IMR-90 (cell line): ENCODE data around the gene CKMT1B. TPM values are rescaled to one million over a fixed set of nuclear protein-coding genes. Genes with fewer than 3 reads are reported as not detected.
"Not testable (repeated sequence)": the region's sequence is repeated elsewhere in the genome, so short reads cannot be mapped to it uniquely, and the experiment has no call there.

Experiments
- ATAC-seq: fragments of 200-7000 bp; cut with Tn5 transposase; 2 replicates; pipeline ENCODE4 v1.9.1; 2020; ENCODE audit warnings: low read depth, mild to moderate bottlenecking, moderate library complexity
- BruUV-seq: library from RNA; stranded (reverse); fragments of 400-500 nt; replicated peaks from 2 replicates; lab custom pipeline; 2021; lab: Mats Ljungman, UMichigan
- CTCF ChIA-PET: fragments of 300-600 bp; formaldehyde crosslinking; extraction: SDS; loops from one replicate; lab custom pipeline; 2021; ENCODE audit warnings: antibody characterized with exemption; lab: Yijun Ruan, JAX
- POLR2A ChIA-PET: fragments of 300-600 bp; sonication (Branson Sonifier 250); formaldehyde crosslinking; loops from one replicate; lab custom pipeline; 2022; ENCODE audit warnings: antibody characterized with exemption; ENCODE audit not compliant: unreplicated experiment; lab: Charles Lee
- DNase-seq: peaks from one replicate; pipeline ENCODE4 v3.0.0; 2013
- H2AFZ ChIP-seq: replicated peaks from 2 replicates; pipeline ENCODE3; 2013; ENCODE audit warnings: low read length, mild to moderate bottlenecking; ENCODE audit not compliant: poor library complexity
- H2AK5ac ChIP-seq: 2 replicates; pipeline ENCODE4 v1.6.1; 2013; ENCODE audit warnings: low read depth, low read length, inconsistent platforms
- H2AK9ac ChIP-seq: replicated peaks from 2 replicates; pipeline ENCODE3; 2013; ENCODE audit warnings: mild to moderate bottlenecking, low read depth, low read length, moderate library complexity; ENCODE audit not compliant: poor library complexity
- H2BK120ac ChIP-seq: 2 replicates; pipeline ENCODE4 v1.6.1; 2013; ENCODE audit warnings: low read depth, low read length, inconsistent platforms
- H2BK15ac ChIP-seq: 3 replicates; pipeline ENCODE4 v1.6.1; 2013; ENCODE audit warnings: low read depth, low read length, inconsistent platforms
- H2BK20ac ChIP-seq: 2 replicates; pipeline ENCODE4 v1.6.1; 2013; ENCODE audit warnings: low read depth, mild to moderate bottlenecking, inconsistent platforms, low read length, moderate library complexity
- H2BK5ac ChIP-seq: 2 replicates; pipeline ENCODE4 v1.6.1; 2013; ENCODE audit warnings: mild to moderate bottlenecking, low read depth, low read length, inconsistent platforms; ENCODE audit not compliant: poor library complexity, severe bottlenecking
- H3K14ac ChIP-seq: replicated peaks from 2 replicates; pipeline ENCODE4 v1.6.1; 2013; ENCODE audit warnings: low read depth, low read length, inconsistent platforms
- H3K18ac ChIP-seq: 2 replicates; pipeline ENCODE4 v1.6.1; 2013; ENCODE audit warnings: low read depth, low read length, control low read depth
- H3K23ac ChIP-seq: 2 replicates; pipeline ENCODE4 v1.6.1; 2013; ENCODE audit warnings: low read depth, low read length, inconsistent platforms
- H3K27ac ChIP-seq: 2 replicates; pipeline ENCODE4 v1.5.1; 2013; ENCODE audit warnings: mild to moderate bottlenecking, control low read depth, low read length; ENCODE audit not compliant: insufficient read depth
- H3K27me3 ChIP-seq: 2 replicates; pipeline ENCODE4 v1.6.1; 2013; ENCODE audit warnings: low read length; ENCODE audit not compliant: control insufficient read depth, insufficient read depth
- H3K36me3 ChIP-seq: 2 replicates; pipeline ENCODE4 v1.6.1; 2013; ENCODE audit warnings: low read length, mixed read lengths; ENCODE audit not compliant: control insufficient read depth, insufficient read depth
- H3K4ac ChIP-seq: 2 replicates; pipeline ENCODE4 v1.6.1; 2013; ENCODE audit warnings: low read depth, low read length, inconsistent platforms
- H3K4me1 ChIP-seq: 2 replicates; pipeline ENCODE4 v1.6.1; 2013; ENCODE audit warnings: low read length, mixed read lengths; ENCODE audit not compliant: control insufficient read depth, insufficient read depth
- H3K4me2 ChIP-seq: 2 replicates; pipeline ENCODE4 v1.6.1; 2013; ENCODE audit warnings: low read depth, mild to moderate bottlenecking, control low read depth, low read length, moderate library complexity
- H3K4me3 ChIP-seq: 2 replicates; pipeline ENCODE4 v1.5.1; 2013; ENCODE audit warnings: low read depth, mild to moderate bottlenecking, control low read depth, low read length, moderate library complexity; ENCODE audit not compliant: insufficient read depth
- H3K56ac ChIP-seq: 2 replicates; pipeline ENCODE4 v1.6.1; 2013; ENCODE audit warnings: low read length, inconsistent platforms; ENCODE audit not compliant: insufficient read depth; ENCODE audit errors: extremely low read depth
- H3K79me1 ChIP-seq, 2 experiments: 2 replicates each; pipeline ENCODE4 v1.6.1; 2013; ENCODE audit warnings: low read length in 2 of 2, inconsistent platforms in 1 of 2, low read depth in 1 of 2
- H3K9ac ChIP-seq: 2 replicates; pipeline ENCODE4 v1.6.1; 2013; ENCODE audit warnings: low read depth, low read length, control low read depth
- H3K9me1 ChIP-seq: 2 replicates; pipeline ENCODE4 v1.6.1; 2013; ENCODE audit warnings: low read length, inconsistent platforms; ENCODE audit not compliant: insufficient read depth
- H3K9me3 ChIP-seq: 2 replicates; pipeline ENCODE4 v1.6.1; 2013; ENCODE audit warnings: low read length; ENCODE audit not compliant: control insufficient read depth, insufficient read depth
- H4K20me1 ChIP-seq: 2 replicates; pipeline ENCODE4 v1.6.1; 2013; ENCODE audit warnings: low read length, inconsistent platforms; ENCODE audit not compliant: insufficient read depth
- H4K5ac ChIP-seq: 2 replicates; pipeline ENCODE4 v1.6.1; 2013; ENCODE audit warnings: mild to moderate bottlenecking, low read depth, low read length, control low read depth
- H4K8ac ChIP-seq, 2 experiments: 2 replicates each; pipeline ENCODE4 v1.6.1; 2013; ENCODE audit warnings: low read depth in 2 of 2, low read length in 2 of 2, control low read depth in 1 of 2, inconsistent platforms in 1 of 2
- H4K91ac ChIP-seq: 2 replicates; pipeline ENCODE4 v1.6.1; 2013; ENCODE audit warnings: low read depth, low read length, inconsistent platforms; ENCODE audit not compliant: insufficient read depth
- WGBS, 2 experiments: methylation state at CpG; one replicate each; pipeline versions ENCODE4 v1.1.5 to v1.1.7; 2013; ENCODE audit warnings: missing lambda C conversion rate in 2 of 2; ENCODE audit not compliant: insufficient read length in 1 of 2; ENCODE audit errors: extremely low coverage in 2 of 2; 5-methylcytosine and 5-hydroxymethylcytosine counted together
- dilution Hi-C: fragments of 300-500 bp; cut with HindIII; formaldehyde crosslinking; loops from one replicate; pipeline ENCODE4 v1.14.3; 2018; ENCODE audit warnings: low sequenced_read_pairs; ENCODE audit not compliant: unreplicated experiment
- in situ Hi-C: fragments of 300-500 bp; cut with MboI; formaldehyde crosslinking; loops from 3 replicates; pipeline ENCODE4 v1.14.3; 2019; ENCODE audit warnings: low sequenced_read_pairs, inconsistent platforms, mixed read lengths
- intact Hi-C: fragments of 100-400 bp; cut with micrococcal nuclease; formaldehyde crosslinking; loops from 2 replicates; pipeline ENCODE4 v1.10.0; 2022
- polyA plus RNA-seq, 3 experiments: library from polyadenylated mRNA; depleted of rRNA; stranded (reverse); fragments of >200 nt; gene quantifications; 2 replicates each; pipeline ENCODE4 v1.2.3, GENCODE V29; 2012; ENCODE audit warnings: low replicate concordance in 1 of 3
- total RNA-seq: library from RNA; depleted of rRNA; stranded (reverse); fragments of >200 nt; gene quantifications from 2 replicates; pipeline ENCODE4 v1.2.3, GENCODE V29; 2012

CKMT1B gene
- total and polyA plus RNA-seq, 2 of the 4 experiments (the other 2 are of a cell fraction) = not detected

DNA sequence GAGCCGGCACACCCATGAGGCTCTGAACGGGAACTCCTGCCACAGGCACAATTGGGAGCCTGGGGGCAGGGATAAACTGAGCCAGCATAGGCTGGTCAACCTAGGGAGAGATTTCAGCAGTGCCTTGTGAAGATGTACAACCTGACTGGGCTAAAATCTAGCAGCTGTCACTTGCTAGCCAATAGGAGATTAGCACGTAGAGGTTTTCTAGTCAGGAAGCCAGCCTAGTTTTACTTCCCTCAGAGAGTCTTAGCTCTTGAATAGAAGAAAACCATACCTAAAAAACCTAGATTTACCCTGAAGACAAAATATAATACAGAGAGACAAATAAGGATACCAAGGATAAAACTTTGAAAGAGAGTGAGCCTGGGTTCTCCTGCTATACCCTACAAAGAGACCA, 31.1 kb upstream of the CKMT1B start:
- H2BK5ac ChIP-seq, H3K9me1 ChIP-seq, intact Hi-C loops, POLR2A ChIA-PET, H4K8ac ChIP-seq, H4K91ac ChIP-seq, H4K20me1 ChIP-seq, H3K27me3 ChIP-seq, H3K27ac ChIP-seq, H3K56ac ChIP-seq, H3K18ac ChIP-seq, BruUV-seq, H3K9ac ChIP-seq, H2AK5ac ChIP-seq, CTCF ChIA-PET, dilution Hi-C loops, H3K9me3 ChIP-seq, H3K4me3 ChIP-seq, in situ Hi-C loops, H3K4me1 ChIP-seq, H2BK120ac ChIP-seq, H3K36me3 ChIP-seq, DNase-seq, H2BK15ac ChIP-seq, H2AFZ ChIP-seq, H2BK20ac ChIP-seq, H2AK9ac ChIP-seq, H3K79me1 ChIP-seq, H3K4me2 ChIP-seq, H3K14ac ChIP-seq, ATAC-seq, H3K23ac ChIP-seq, H4K5ac ChIP-seq, H3K4ac ChIP-seq: not testable (repeated sequence)
- WGBS, 2 experiments = no CpG with 5 or more reads among the region's 3 CpGs

- H4K8ac ChIP-seq, intact Hi-C loops, H3K4ac ChIP-seq, H3K23ac ChIP-seq, H3K18ac ChIP-seq, H2BK20ac ChIP-seq, dilution Hi-C loops, H4K91ac ChIP-seq, H3K27me3 ChIP-seq, H2BK120ac ChIP-seq, H3K9me1 ChIP-seq, H3K9me3 ChIP-seq, BruUV-seq, H4K5ac ChIP-seq, H3K9ac ChIP-seq, H3K4me1 ChIP-seq, H3K79me1 ChIP-seq, H3K4me3 ChIP-seq, POLR2A ChIA-PET, in situ Hi-C loops, H3K27ac ChIP-seq, H2AFZ ChIP-seq, H3K56ac ChIP-seq, H2BK5ac ChIP-seq, CTCF ChIA-PET, ATAC-seq, H2BK15ac ChIP-seq, H2AK9ac ChIP-seq, H3K36me3 ChIP-seq, H3K4me2 ChIP-seq, DNase-seq, H4K20me1 ChIP-seq, H2AK5ac ChIP-seq, H3K14ac ChIP-seq: not testable (repeated sequence)
- no CpG with 5 or more reads among the region's 8 CpGs for WGBS, 2 experiments
Measured at GRCh38 chr15:43563793-43564192, 30.0 kb upstream of the CKMT1B start.
